GM18907 (cell line): ENCODE measurements around the gene MAPK12.

Experiments used
- ATAC-seq: cut with Tn5 transposase; IDR thresholded peaks from one replicate; pipeline ENCODE4 v1.9.1; 2021; ENCODE audit warnings: mild to moderate bottlenecking, moderate library complexity; ENCODE audit not compliant: unreplicated experiment

MAPK12 gene

DNA sequence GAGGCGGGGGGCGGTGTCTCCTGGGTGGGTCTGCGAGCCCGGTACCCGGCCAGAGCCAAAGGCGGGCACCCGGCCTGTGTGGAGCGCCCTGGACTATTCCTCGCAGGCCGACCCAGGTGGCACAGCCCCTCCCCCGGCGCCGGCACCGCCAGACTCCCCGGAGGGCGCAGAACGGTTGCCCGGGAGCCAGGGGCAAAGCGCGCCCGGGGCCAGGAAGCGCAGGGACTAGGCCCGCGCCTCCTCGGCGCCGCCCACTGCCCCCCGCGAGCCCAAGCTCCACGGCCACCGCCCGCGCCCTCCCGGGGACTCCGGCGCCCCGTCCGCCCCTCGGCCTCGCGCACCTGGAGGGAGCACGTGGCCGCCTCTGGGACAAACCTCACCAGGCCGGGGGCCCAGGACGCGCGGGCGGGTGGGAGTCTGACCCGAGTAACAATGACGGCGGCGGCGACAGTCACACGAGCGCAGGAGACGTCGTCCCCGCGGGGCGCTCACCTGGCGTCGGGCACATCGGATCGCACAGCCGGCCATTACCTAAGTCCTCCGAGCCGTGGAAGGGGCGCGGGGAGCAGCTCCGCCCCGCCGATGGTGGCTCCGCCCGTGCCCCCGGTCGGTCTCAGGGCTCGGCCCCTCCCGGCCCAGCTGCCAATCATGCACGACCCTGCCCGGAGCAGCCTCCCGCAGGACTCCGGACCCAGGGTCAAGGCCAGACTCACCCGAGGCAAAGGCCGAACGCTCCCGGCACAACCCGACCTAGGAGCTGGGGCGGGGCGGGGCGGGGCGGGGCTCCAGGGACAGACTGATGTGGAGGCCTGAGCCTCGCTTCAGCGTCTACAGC lies 38.5 kb upstream of the MAPK12 start:
- no peak for ATAC-seq

GRCh38 chr22:50298937-50299784 lies 37.7 kb upstream of the MAPK12 start:
- ATAC-seq: no peak

- no peak for ATAC-seq
These were observed 36.8 kb upstream of the MAPK12 start for GRCh38 chr22:50298266-50298637.

DNA sequence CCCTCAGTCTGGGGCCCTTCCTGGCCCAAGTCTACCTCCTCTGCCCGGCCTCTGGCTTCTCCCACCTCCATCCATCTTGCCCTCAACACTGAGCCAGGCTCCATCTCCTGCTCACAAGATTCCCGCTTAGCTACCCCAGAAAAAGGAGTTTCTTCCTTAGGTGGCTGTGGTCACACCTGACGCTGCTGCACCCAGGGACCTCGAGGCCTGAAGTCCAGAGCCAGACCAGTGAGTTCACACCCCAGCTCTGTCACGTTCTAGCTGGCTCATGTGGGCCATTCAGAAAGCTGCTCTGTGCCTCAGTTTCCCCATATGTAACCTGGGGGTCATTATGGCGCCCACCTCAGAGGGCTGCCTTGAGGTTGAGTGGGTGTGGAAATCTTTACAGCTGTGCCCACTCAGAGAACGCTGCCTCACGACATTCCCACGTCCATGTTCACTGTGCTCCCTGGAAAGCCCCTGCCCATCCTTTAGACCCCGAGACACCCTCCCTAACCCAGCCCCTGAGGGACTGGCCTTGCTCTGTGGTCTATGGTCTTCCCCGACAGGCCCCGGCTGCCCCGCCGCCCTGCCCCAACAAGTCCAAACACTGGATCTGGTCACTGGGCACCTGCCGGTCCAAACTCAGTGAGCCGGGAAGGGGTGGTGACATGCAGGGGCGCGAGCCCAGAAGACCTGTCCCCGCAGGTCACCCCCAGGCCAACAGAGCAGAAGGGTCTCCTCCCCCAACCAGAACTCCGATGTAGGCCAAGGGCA lies 36.2 kb upstream of the MAPK12 start:
- ATAC-seq: no peak

- ATAC-seq: no peak
These were observed 35.4 kb upstream of the MAPK12 start for GRCh38 chr22:50296658-50297490.

DNA sequence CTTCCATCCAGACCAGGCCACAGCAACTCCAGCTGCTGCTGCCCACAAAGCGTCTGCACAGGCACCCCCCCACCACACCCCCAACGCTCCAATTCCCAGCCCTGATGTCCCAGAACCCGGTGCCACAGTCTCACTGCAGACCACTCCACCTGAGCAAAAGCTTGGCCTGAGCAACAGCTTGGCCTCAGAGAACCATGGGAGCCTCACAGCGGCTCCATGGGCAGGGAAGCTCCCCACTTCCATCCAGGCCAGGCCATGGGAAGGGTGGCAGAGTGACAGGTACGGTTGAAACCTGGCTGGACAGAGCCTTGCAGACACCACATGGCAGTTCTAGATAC lies 32.8 kb upstream of the MAPK12 start:
- no peak for ATAC-seq

- no peak for ATAC-seq
These were observed 32.2 kb upstream of the MAPK12 start for GRCh38 chr22:50293441-50294318.

DNA sequence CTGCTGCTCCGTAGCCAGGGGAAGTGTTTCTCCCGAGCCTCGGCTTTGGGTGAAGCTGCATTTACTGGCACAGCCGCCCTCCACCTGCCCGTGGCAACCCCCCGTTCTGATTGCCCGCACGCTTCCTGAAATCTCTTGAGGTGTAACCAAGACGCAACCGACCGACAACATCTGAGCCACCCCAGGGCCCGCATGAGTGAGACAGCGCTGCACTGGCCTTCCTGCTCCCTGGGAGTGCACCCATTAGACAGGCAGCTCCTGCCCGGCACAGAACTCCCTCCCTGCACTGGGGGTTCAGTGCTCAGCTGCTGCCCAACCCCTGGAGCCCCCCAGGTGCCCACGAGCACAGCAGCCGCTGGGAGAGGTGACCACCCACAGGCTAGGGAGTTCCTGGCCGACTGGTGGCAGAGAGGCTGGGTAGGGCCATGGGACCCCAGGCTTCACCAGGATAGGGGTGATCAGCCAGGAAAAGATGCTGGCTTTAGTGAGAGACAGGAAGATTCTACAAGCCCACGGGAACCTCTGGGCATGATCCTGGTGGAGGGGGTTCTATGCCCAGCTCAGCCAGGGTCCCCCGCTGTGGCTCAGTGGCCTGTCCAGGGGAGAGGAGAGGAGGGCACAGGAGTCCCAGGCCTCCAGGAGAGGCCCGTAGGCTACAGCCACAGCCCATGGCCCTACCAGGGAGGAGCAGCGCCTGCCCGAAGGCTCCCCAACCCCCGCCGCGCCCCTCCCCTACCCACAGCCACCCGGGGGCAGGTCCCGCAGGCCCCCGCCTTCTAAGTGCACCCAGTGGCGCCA lies 31.4 kb upstream of the MAPK12 start:
- no peak for ATAC-seq

DNA sequence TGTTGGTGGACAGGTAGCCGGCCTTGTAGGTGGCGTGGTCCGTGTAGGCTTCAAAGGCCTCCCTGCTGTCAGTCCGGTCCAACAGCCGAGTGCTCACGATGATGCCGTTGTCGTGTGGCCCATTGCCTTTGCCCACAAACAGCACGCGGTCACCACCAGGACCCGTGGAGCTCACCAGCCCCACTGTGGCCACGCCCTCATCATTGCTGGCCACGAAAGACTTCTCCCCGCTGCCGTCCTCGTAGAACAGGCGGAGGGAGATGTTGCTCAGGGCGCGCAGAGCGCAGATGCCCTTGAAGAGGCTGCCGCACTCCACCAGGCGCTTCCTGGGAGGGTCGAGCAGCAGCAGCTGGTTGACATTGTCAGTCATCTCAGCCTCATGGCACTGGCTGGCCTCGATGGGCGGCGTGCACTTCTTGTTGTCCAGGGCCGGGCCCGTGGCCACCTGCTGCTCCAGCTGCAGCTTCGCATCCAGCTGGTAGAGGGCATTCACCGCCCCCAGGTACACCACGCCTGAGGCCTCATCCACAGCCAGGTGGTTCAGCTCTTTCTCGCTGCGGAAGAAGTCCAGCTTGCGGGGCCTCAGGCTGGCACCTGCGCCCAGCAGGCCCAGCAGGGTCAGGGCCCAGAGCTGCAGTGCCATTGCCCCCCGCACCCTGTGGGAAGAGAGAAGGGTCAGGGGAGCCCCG lies 28.6 kb upstream of the MAPK12 start:
- no peak for ATAC-seq

DNA sequence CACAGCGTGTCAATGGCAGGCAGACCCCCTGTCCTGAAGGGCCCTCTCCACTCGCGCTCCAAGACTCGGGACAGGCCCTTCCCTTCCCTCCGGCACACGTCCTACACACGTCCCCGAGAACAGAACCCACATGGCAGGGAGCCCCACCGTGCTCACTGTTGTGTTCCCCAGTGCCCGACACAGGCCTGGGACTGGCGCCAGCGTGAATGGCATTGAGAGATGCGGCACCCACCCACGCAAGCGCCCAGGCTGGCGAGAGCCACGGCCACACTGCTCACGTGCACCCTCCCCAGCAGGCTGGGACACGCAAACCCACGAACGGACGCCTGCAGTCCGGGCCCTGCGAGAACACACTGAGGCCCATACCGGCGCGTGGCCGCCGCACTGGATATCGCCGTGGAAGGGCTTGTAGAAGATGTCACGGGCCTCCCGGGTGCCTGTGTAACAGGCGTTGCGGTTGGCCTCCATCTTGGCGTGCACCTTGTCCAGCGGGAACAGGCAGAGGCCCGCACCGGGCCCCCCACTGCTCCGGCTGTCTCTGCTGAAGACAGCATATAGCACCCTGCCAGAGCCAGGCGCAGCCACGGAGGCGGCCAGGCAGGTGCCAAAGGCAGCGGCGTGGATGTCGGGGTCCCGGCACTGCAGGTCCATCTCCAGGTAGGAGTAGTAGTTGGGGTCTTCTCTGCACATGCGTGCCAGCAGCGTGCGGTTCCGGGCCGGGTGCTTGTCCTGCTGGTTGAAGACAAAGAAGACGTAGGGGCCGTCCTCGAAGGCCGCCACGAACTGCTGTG lies 27.9 kb upstream of the MAPK12 start:
- ATAC-seq: no peak

- ATAC-seq: no peak
These were observed 26.2 kb upstream of the MAPK12 start for GRCh38 chr22:50287731-50288130.

- no peak for ATAC-seq
These were observed 25.3 kb upstream of the MAPK12 start for GRCh38 chr22:50286701-50287318.

DNA sequence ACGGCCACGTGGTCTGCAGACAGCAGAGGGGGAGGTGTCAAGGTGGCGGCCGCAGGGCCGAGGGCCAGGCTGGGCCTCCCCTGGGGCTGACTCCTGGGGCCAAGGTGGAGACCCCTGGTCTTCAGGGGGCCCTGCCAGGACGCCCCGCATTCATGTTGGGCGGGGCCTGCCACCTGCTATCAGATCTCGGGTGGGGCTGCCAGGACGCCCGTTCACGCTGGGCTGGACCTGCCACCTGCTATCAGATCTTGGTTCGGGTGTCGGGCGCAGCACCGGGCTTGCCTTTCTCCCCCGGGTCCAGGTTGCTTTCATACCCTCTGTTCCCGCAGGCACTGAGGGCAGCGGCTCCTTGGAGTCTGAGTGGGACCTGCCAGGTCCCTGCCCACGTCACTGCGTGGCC lies 24.8 kb upstream of the MAPK12 start:
- no peak for ATAC-seq

GRCh38 chr22:50285568-50286229 lies 24.2 kb upstream of the MAPK12 start:
- ATAC-seq: no peak

- ATAC-seq: no peak
These were observed 23.0 kb upstream of the MAPK12 start for GRCh38 chr22:50284479-50284878.

GRCh38 chr22:50283821-50284220 lies 22.3 kb upstream of the MAPK12 start:
- ATAC-seq: no peak
